GM12878 (cell line): ENCODE data around the gene PDLIM3. TPM values are rescaled to one million over a fixed set of nuclear protein-coding genes. Genes with fewer than 3 reads are reported as not detected.

Experiments
- ATAC-seq: fragments of 200-7000 bp; cut with Tn5 transposase; 3 replicates; pipeline ENCODE4 v1.9.1; 2020; ENCODE audit warnings: mild to moderate bottlenecking, moderate library complexity
- BruUV-seq: library from RNA; stranded (reverse); fragments of 400-500 nt; replicated peaks from 2 replicates; lab custom pipeline; 2021; lab: Mats Ljungman, UMichigan
- CTCF ChIA-PET: fragments of 300-600 bp; sonication (Branson Sonifier 250); formaldehyde crosslinking; extraction: SDS; loops from one replicate; lab custom pipeline; 2021; ENCODE audit warnings: inconsistent platforms; lab: Yijun Ruan, JAX
- POLR2A ChIA-PET: fragments of 350-600 bp; formaldehyde crosslinking; extraction: SDS; loops from one replicate; lab custom pipeline; 2021; ENCODE audit warnings: inconsistent platforms; lab: Charles Lee
- RAD21 ChIA-PET: fragments of 300-600 bp; sonication (Branson Sonifier 250); formaldehyde crosslinking; loops from one replicate; lab custom pipeline; 2023; ENCODE audit warnings: antibody characterized with exemption; ENCODE audit not compliant: unreplicated experiment; lab: Charles Lee
- SMC1A ChIA-PET: fragments of 300-600 bp; sonication (Branson Sonifier 250); formaldehyde crosslinking; loops from one replicate; lab custom pipeline; 2023; ENCODE audit not compliant: unreplicated experiment, uncharacterized antibody; lab: Charles Lee
- DNase-seq: peaks from one replicate; pipeline ENCODE4 v3.0.0-alpha.2; 2011; ENCODE audit warnings: low read depth, low spot score
- FAIRE-seq: peaks from 3 replicates; lab custom pipeline; 2011; peaks lifted over from hg19 to GRCh38; lab: Jason Lieb, UNC
- H2AFZ ChIP-seq: 2 replicates; pipeline ENCODE4 v1.6.0; 2011; ENCODE audit warnings: low read depth, low read length, control low read depth; ENCODE audit not compliant: control insufficient read depth
- H3K27ac ChIP-seq: 2 replicates; pipeline ENCODE4 v1.5.1; 2011; ENCODE audit warnings: control low read depth; ENCODE audit not compliant: control insufficient read depth, insufficient read depth
- H3K27me3 ChIP-seq, 2 experiments: replicated peaks in 1 of 2; 2 replicates each; pipeline versions ENCODE4 v1.6.0 to v1.6.1; 2011; ENCODE audit warnings: low read length in 1 of 2; ENCODE audit not compliant: control insufficient read depth in 2 of 2, insufficient read depth in 2 of 2
- H3K36me3 ChIP-seq, 2 experiments: 2 replicates each; pipeline ENCODE4 v1.5.1; 2011; ENCODE audit warnings: low read length in 1 of 2; ENCODE audit not compliant: control insufficient read depth in 2 of 2, insufficient read depth in 2 of 2
- H3K4me1 ChIP-seq: 2 replicates; pipeline ENCODE4 v1.6.1; 2011; ENCODE audit warnings: mild to moderate bottlenecking, low read length, moderate library complexity, mixed read lengths; ENCODE audit not compliant: control insufficient read depth, insufficient read depth
- H3K4me2 ChIP-seq: 2 replicates; pipeline ENCODE4 v1.6.0; 2011; ENCODE audit warnings: control low read depth; ENCODE audit not compliant: control insufficient read depth, insufficient read depth
- H3K4me3 ChIP-seq: fragments of 200-600 bp; sonication (generic); 2 replicates; pipeline ENCODE4 v1.5.1; 2016
- H3K79me2 ChIP-seq: 2 replicates; pipeline ENCODE4 v1.6.0; 2011; ENCODE audit warnings: low read length; ENCODE audit not compliant: control insufficient read depth, insufficient read depth
- H3K9ac ChIP-seq: 2 replicates; pipeline ENCODE4 v1.8.0; 2011; ENCODE audit warnings: low read length, control low read depth, mixed read lengths; ENCODE audit not compliant: control insufficient read depth, insufficient read depth
- H3K9me3 ChIP-seq: replicated peaks from 3 replicates; pipeline ENCODE4 v1.5.1; 2011; ENCODE audit warnings: mild to moderate bottlenecking, low read length; ENCODE audit not compliant: control insufficient read depth, insufficient read depth
- H4K20me1 ChIP-seq: 2 replicates; pipeline ENCODE4 v1.6.0; 2011; ENCODE audit not compliant: control insufficient read depth, insufficient read depth
- FOXK2 ChIP-seq: fragments of 450-650 bp; IDR thresholded peaks from 2 replicates; pipeline ENCODE4 v1.6.1; 2017; ENCODE audit warnings: mild to moderate bottlenecking, moderate library complexity
- SKIL ChIP-seq: fragments of 450-650 bp; IDR thresholded peaks from 2 replicates; pipeline ENCODE4 v1.6.1; 2017; ENCODE audit warnings: mild to moderate bottlenecking, low read depth, inconsistent platforms; ENCODE audit not compliant: poor library complexity, severe bottlenecking
- SMAD1 ChIP-seq: fragments of 450-650 bp; IDR thresholded peaks from 2 replicates; pipeline ENCODE4 v1.6.1; 2018; ENCODE audit warnings: mild to moderate bottlenecking, low read depth; ENCODE audit not compliant: partially characterized antibody
- WGBS: methylation state at CpG from one replicate; pipeline ENCODE4 v1.1.6; 2016; ENCODE audit warnings: low lambda C conversion rate; ENCODE audit not compliant: insufficient replicate concordance, insufficient coverage; ENCODE audit errors: missing lambda C conversion rate; 5-methylcytosine and 5-hydroxymethylcytosine counted together
- in situ Hi-C: fragments of 300-500 bp; cut with MboI; formaldehyde crosslinking; loops from 9 replicates; pipeline ENCODE4 v1.14.3; 2018; ENCODE audit warnings: mixed read lengths
- intact Hi-C: fragments of 100-400 bp; cut with micrococcal nuclease; formaldehyde crosslinking; loops from one replicate; pipeline ENCODE4 v1.14.2; 2022; ENCODE audit not compliant: unreplicated experiment
- polyA plus RNA-seq, 11 experiments: library from polyadenylated mRNA; depleted of rRNA in 4 of 11; unstranded in 6 of 11; stranded (reverse) in 5 of 11; fragments of >200 nt; fragmentation: Nextera tagmentation in 4 of 11; fragmentation: Illumina TruSeq in 1 of 11; extraction: Ambion mirVana in 4 of 11; extraction: Trizol in 1 of 11; gene quantifications; 1 replicate in 1 of 11; 2 replicates in 10 of 11; pipeline versions ENCODE4 v1.2.1 to v1.2.3, GENCODE V29; 2011 to 2016; ENCODE audit warnings: inconsistent platforms in 2 of 11, missing spikeins in 2 of 11, low read depth in 1 of 11
- total RNA-seq, 4 experiments: library from RNA; depleted of rRNA in 3 of 4; stranded (reverse); fragments of >200 nt in 3 of 4; fragmentation: Illumina TruSeq in 1 of 4; extraction: Trizol in 1 of 4; gene quantifications; 2 replicates each; pipeline versions ENCODE4 v1.2.1 to v1.2.3, GENCODE V29; 2013 to 2021

The PDLIM3 gene
- total and polyA plus RNA-seq, 10 of the 15 experiments (the other 5 are each of a cell fraction or from before 2014, with no cell fraction given) = 0.04 to 0.43 (median 0.08) TPM; not detected in 7

DNA sequence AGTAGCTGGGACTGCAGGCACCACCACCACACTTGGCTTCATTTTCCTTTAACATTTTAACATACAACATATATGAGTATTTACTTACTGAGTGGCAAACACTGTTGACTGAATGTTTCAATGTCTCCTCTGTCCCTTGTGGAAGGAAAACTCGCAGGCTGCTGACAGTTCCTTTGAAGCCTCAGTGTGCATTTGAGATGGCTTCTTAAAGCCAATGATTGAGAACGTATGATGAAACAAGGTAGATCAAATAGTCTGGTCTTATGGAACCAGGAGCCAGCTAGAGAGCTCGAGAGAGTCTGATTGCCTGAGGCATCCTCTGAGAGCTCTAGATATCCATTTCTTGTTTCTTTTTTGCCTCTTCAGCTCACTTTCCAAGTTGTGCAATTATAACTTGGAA lies 43.0 kb upstream of the PDLIM3 start:
- ChIA-PET CTCF (no interaction called here), RAD21 (no interaction called here), SMC1A (interaction anchor here (1.2 kb wide), 1 partner anchor 41 kb away, joined by 3 read pairs; no protein-coding TSS in a partner anchor), POLR2A (no interaction called here)
- Histone ChIP-seq H3K9ac (no peak overlapping the region), H3K36me3 (no peaks in the 10 kb centered on the region), H4K20me1 (no peaks in the 10 kb centered on the region), H3K4me3 (no peak overlapping the region), H3K9me3 (no peaks in the 10 kb centered on the region), H3K4me1 (no peaks in the 10 kb centered on the region), H2AFZ (no peak overlapping the region), H3K4me2 (no peak overlapping the region), H3K27ac (no peak overlapping the region), H3K79me2 (no peaks in the 10 kb centered on the region), H3K27me3 (no peaks in the 10 kb centered on the region; a peak in 1 of 4 replicates)
- ATAC-seq = no peak
- DNase-seq = no peak
- FAIRE-seq = no peak
- no peak for TF ChIP-seq SKIL
- no peak for TF ChIP-seq FOXK2
- no peak for TF ChIP-seq SMAD1
- in situ Hi-C loops = no loop called here
- intact Hi-C loops = loop anchor here (5.0 kb wide), 1 partner anchor 81 kb away; no protein-coding TSS in a partner anchor
- BruUV-seq = no TSS peak
- 17% methylated on average over 3 of the region's 3 CpGs for WGBS
